HG03025 (cell line): Measurements from ENCODE around the gene INTS13.
"Not testable (repeated sequence)": the region's sequence is repeated elsewhere in the genome, so short reads cannot be mapped to it uniquely, and the experiment has no call there.

Source experiments
- ATAC-seq: cut with Tn5 transposase; IDR thresholded peaks from one replicate; pipeline ENCODE4 v1.9.1; 2021; ENCODE audit warnings: mild to moderate bottlenecking, moderate library complexity; ENCODE audit not compliant: unreplicated experiment, low FRiP score

INTS13 gene

GRCh38 chr12:26936559-26937442 lies 980 bp downstream of the INTS13 start:
- ATAC-seq, result no peak

DNA sequence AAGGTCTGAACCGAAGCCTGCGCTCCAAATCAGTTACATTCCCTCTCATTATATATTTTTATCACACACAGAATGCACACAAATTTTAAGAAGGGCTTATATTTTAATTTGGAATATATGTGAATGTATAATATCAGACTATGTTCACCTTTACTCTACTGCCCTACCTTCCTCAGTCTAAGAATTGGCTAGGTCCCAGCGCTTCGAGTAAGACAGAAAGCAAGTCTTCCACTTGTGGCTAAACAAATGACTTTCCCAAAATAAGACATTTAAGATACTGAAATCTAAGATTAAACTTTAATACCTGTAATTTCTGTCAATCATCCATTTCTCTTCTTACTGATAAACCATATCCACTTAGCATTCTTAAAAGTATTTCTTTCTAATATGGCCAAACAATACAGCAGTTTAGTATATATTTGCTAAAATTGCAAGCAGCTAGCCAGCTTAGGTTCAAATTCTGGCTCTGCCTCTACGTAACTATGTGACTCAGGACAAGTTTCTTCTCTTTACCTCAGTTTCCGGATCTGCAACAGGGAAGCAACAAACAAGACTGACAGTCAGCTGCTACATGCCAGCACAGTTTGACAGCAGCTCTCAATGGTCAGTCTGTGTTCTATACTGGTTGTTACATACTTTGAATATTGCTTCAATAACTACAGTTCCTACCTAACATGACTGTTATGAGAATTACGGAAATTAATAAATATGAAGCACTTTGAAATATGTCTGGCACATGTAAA lies 2.0 kb downstream of the INTS13 start:
- no peak for ATAC-seq

DNA sequence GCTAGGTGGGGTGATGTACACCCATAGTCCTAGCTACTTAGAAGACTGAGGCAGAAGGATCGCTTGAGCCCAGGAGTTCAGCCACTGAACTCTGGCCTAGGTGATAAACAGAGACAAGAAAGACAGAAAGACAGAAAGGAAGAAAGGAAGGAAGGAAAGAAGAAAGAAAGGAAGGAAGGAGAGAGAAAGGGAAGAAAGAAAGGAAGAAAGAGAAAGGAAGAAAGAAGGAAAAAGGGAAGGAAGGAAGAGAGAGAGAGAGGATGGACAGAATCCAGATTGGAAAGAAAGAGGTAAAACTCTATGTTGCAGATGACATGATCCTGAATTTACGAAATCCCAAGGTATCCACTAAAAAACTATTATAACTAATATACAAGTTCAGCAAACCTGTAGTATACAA lies 8.2 kb downstream of the INTS13 start:
- no peak for ATAC-seq

- ATAC-seq, result no peak
Measured at GRCh38 chr12:26928661-26929060, 9.1 kb downstream of the INTS13 start.

DNA sequence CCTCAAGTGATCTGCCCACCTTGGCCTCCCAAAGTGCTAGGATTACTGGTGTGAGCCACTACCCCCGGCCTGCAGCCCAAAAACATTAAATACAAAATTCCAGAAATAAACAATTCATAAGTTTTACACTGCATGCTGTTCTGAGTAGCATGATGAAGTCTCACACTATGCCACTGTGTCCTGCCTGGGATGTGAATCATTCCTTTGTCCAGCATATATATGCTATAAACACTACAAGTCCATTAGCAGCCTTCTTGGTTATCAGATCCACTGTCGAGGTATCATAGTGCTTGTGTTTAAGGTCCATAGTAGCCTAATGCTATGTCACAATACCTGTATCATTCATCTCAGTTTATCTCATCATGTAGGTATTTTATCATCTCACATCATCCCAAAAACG lies 15.9 kb downstream of the INTS13 start:
- no peak for ATAC-seq

- no peak for ATAC-seq
Measured at GRCh38 chr12:26919216-26919555, 18.6 kb downstream of the INTS13 start.

GRCh38 chr12:26918321-26919215 lies 19.2 kb downstream of the INTS13 start:
- no peak for ATAC-seq

GRCh38 chr12:26906704-26907103 lies 31.1 kb downstream of the INTS13 start:
- no peak for ATAC-seq

DNA sequence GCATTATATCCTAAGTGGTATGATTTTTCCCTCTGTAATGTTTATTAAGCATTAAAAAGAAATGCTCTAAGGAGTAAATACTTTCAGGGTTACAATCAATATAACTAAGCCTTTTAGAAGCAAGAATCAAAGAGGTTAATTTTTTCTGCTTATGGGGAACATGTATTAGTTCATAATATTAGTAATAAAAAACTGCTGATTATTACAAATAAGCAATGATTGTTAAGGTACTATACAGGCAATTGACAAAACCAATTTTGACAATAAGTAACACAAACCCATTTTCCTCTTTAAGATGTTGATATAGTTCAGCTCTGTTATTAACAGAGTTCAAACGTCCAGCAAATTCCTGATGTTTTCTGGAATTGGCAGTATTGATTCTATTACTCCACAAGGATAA lies 31.8 kb downstream of the INTS13 start:
- ATAC-seq, result no peak

GRCh38 chr12:26903396-26903795 lies 34.4 kb downstream of the INTS13 start:
- not testable (repeated sequence) for ATAC-seq

DNA sequence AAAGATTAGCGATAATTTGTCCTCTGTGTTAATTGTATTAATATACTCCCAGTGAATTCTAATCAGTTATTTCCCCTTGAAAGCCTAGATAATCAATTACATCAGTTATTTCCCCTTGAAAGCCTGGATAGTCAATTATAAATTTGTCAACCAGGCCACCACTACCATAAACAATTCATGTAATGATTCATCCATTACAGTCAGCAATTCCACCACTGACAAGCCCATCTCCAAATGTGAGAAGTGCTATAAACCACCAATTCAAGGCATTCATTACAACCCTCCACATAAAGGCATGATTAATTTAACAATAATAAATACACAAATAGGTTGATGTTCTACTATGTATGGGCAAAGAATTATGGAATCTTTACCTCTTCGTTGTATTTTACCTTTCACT lies 40.9 kb downstream of the INTS13 start:
- ATAC-seq, result no peak

GRCh38 chr12:26895672-26896071 lies 42.1 kb downstream of the INTS13 start:
- no peak for ATAC-seq

GRCh38 chr12:26891704-26892103 lies 46.1 kb downstream of the INTS13 start:
- no peak for ATAC-seq

DNA sequence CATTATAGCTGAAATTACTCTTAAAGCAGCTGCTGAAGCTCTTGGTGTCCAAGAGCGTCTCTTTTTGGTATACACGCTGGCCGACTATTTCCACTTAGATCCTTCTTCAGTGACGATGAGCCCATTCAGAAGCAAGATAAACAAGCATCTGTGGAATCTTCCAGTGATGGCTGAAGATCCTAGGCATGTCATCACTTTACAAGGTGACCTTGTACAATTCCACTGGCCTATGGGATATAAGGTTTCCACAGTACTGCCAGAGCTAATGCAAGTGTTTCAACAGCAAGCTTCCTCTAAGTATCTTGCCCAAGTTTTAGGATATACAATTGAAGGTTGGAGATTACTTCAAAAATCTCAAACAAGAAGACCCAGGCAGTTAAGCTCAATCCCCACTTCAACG lies 47.0 kb downstream of the INTS13 start:
- ATAC-seq, result no peak

GRCh38 chr12:26884765-26885576 lies 52.8 kb downstream of the INTS13 start:
- ATAC-seq, result no peak

GRCh38 chr12:26880625-26881024 lies 57.2 kb downstream of the INTS13 start:
- no peak for ATAC-seq

DNA sequence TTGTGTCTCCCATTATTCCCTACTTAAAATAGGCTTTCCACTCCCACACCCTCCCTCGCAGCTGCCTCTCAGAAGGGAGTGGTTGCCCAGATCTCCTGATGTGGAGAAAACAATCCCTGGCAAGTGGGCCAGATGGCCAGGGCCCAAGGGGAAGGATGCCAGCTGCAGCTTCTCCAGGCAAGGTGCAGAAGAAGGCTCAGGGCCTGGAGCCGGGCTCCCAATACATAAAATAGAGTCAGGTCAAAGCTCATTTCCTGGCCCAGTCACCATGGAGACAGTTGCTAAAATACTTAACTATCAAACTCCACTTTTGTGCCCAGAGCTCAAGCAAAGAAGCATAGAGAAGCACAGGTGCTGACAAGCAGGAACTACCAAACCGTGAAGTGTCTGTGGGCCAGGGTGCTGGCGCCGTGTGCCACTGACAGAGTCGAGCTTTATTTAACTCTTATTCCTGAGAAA lies 59.1 kb downstream of the INTS13 start:
- ATAC-seq, result no peak

DNA sequence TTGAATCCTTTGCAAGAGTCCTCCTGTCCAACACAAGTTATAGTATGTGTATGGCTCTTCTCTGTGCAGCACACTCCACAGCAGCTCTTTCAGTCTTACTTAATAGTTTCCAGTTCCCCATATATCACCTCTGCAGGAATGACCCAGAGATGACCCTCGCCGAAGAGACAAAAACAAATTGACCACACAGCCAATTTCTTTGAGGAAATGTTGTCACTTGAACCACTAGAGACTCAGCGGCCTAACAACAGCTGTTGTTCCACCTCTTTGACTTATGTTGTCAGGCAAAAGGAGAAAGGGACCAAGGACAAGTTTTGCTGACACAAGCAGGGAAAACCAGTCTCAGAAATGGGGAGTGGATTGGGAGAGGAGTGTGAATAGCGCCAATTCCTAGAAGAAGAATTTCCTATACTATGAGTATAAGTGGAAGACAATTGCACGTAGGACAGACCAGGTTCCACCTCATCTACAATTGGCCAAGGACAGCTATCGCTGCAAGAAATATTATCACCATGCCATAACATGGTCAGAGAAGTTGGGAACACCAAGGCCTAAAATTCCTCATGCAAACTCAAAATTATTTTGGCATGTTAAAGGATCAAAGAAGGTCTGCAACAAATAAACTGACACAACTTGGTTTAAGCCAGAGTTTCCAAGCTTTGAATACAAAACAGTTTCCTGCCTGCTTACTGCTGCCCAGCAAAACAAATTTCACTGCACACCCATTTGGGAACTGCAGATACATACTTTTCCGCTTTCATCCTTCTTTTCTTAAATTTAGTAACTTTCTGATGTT lies 63.1 kb downstream of the INTS13 start:
- ATAC-seq, result no peak

- no peak for ATAC-seq
Measured at GRCh38 chr12:26872625-26873024, 65.2 kb downstream of the INTS13 start.
